ENCODE measurements around the gene TTLL11.
"Not testable (repeated sequence)": the region's sequence is repeated elsewhere in the genome, so short reads cannot be mapped to it uniquely, and the experiment has no call there.

TTLL11 gene

GRCh38 chr9:121895818-121896544 lies 197.1 kb downstream of the TTLL11 start:
- Histone ChIP-seq H3K27me3 (no peaks in the 10 kb centered on the region), H3K9ac (no peak overlapping the region), H3K36me3 (no peaks in the 10 kb centered on the region), H3K27ac (no peak overlapping the region), H3K4me1 (peaks cover 0 to 17% (median 8%) of the 10 kb centered on the region in 10 experiments; a peak in 12 of 20 replicates), H3K4me3 (no peak overlapping the region), H3K9me3 (replicated peaks in 1 of 11) (peaks cover 13 to 18% (median 16%) of the 10 kb centered on the region in 11 experiments), H3K4me2 (no peak overlapping the region), H4K20me1 (no peaks in the 10 kb centered on the region)
- TF ChIP-seq Cebpa-rat (IDR thresholded peaks at IDR 0.05), result no peak

GRCh38 chr9:121895358-121895757 lies 197.8 kb downstream of the TTLL11 start:
- no peaks in the 10 kb centered on the region for H3K27me3 ChIP-seq
- H3K9ac ChIP-seq, result no peak overlapping the region
- no peak overlapping the region for H3K27ac ChIP-seq
- TF ChIP-seq Cebpa-rat (IDR thresholded peaks at IDR 0.05), result no peak
- H3K36me3 ChIP-seq, result no peaks in the 10 kb centered on the region
- H3K4me1 ChIP-seq, result peaks cover 0 to 17% (median 8%) of the 10 kb centered on the region in 10 experiments; a peak in 12 of 20 replicates
- H3K9me3 ChIP-seq (replicated peaks in 1 of 11), result peaks cover 7 to 12% (median 10%) of the 10 kb centered on the region in 11 experiments
- no peak overlapping the region for H3K4me2 ChIP-seq
- H3K4me3 ChIP-seq, result no peak overlapping the region
- no peaks in the 10 kb centered on the region for H4K20me1 ChIP-seq

- H3K9me3 ChIP-seq (replicated peaks in 1 of 11); H3K27me3 ChIP-seq; H3K9ac ChIP-seq; H3K27ac ChIP-seq; H3K4me2 ChIP-seq; H3K36me3 ChIP-seq; H3K4me3 ChIP-seq; H4K20me1 ChIP-seq: not testable (repeated sequence)
- peaks cover 0 to 17% (median 8%) of the 10 kb centered on the region in 10 experiments; a peak in 12 of 20 replicates for H3K4me1 ChIP-seq
Observed at GRCh38 chr9:121894380-121894779, 198.7 kb downstream of the TTLL11 start.

- Histone ChIP-seq H3K4me1 (peaks cover 0 to 17% (median 9%) of the 10 kb centered on the region in 10 experiments; a peak in 14 of 20 replicates), H3K27me3 (no peaks in the 10 kb centered on the region), H3K4me2 (no peak overlapping the region), H3K9ac (no peak overlapping the region), H3K27ac (no peak overlapping the region), H3K36me3 (no peaks in the 10 kb centered on the region), H4K20me1 (no peaks in the 10 kb centered on the region), H3K4me3 (no peak overlapping the region), H3K9me3 (replicated peaks in 1 of 11) (0 out of 22 replicates have a peak, but pooled peaks cover 0 to 3% (median 0%) of the 10 kb centered on the region in 11 experiments)
- no peak for TF ChIP-seq Cebpa-rat (IDR thresholded peaks at IDR 0.05)
Observed at GRCh38 chr9:121893786-121894185, 199.3 kb downstream of the TTLL11 start.

- peaks cover 0 to 2% (median 0%) of the 10 kb centered on the region in 11 experiments; a peak in 1 of 22 replicates for H4K20me1 ChIP-seq
- H3K4me2 ChIP-seq, result no peak overlapping the region
- H3K27me3 ChIP-seq, result no peaks in the 10 kb centered on the region
- no peaks in the 10 kb centered on the region for H3K36me3 ChIP-seq
- H3K4me1 ChIP-seq, result peaks cover 4 to 19% (median 13%) of the 10 kb centered on the region in 10 experiments
- no peak overlapping the region for H3K27ac ChIP-seq
- no peak overlapping the region for H3K9ac ChIP-seq
- no peak overlapping the region for H3K4me3 ChIP-seq
- no peak for TF ChIP-seq Cebpa-rat (IDR thresholded peaks at IDR 0.05)
- 0 out of 22 replicates have a peak, but pooled peaks cover 0 to 3% (median 0%) of the 10 kb centered on the region in 11 experiments for H3K9me3 ChIP-seq (replicated peaks in 1 of 11)
Observed at GRCh38 chr9:121892706-121893105, 200.4 kb downstream of the TTLL11 start.

- H3K4me1 ChIP-seq, result peaks cover 7 to 33% (median 31%) of the 10 kb centered on the region in 10 experiments
- H4K20me1 ChIP-seq, result peaks cover 0 to 10% (median 0%) of the 10 kb centered on the region in 11 experiments; a peak in 2 of 22 replicates
- 0 out of 22 replicates have a peak, but pooled peaks cover 0 to 3% (median 0%) of the 10 kb centered on the region in 11 experiments for H3K9me3 ChIP-seq (replicated peaks in 1 of 11)
- H3K9ac ChIP-seq, result no peak overlapping the region
- H3K4me3 ChIP-seq, result no peak overlapping the region
- H3K4me2 ChIP-seq, result no peak overlapping the region
- no peaks in the 10 kb centered on the region for H3K27me3 ChIP-seq
- no peaks in the 10 kb centered on the region for H3K36me3 ChIP-seq
- no peak overlapping the region for H3K27ac ChIP-seq
- no peak for TF ChIP-seq Cebpa-rat (IDR thresholded peaks at IDR 0.05)
Observed at GRCh38 chr9:121890746-121891145, 202.4 kb downstream of the TTLL11 start.

- no peaks in the 10 kb centered on the region for H3K27me3 ChIP-seq
- H3K4me3 ChIP-seq, result no peak overlapping the region
- no peak overlapping the region for H3K9ac ChIP-seq
- no peaks in the 10 kb centered on the region for H3K9me3 ChIP-seq (replicated peaks in 1 of 11)
- no peak for TF ChIP-seq Cebpa-rat (IDR thresholded peaks at IDR 0.05)
- no peak overlapping the region for H3K27ac ChIP-seq
- H3K4me1 ChIP-seq, result peaks cover 11 to 39% (median 38%) of the 10 kb centered on the region in 10 experiments
- peaks cover 0 to 10% (median 0%) of the 10 kb centered on the region in 11 experiments; a peak in 2 of 22 replicates for H4K20me1 ChIP-seq
- no peak overlapping the region for H3K4me2 ChIP-seq
- H3K36me3 ChIP-seq, result no peaks in the 10 kb centered on the region
Observed at GRCh38 chr9:121889990-121890563, 203.0 kb downstream of the TTLL11 start.

GRCh38 chr9:121888438-121888775 lies 204.7 kb downstream of the TTLL11 start:
- Histone ChIP-seq H3K27ac (0 out of 22 replicates have a peak overlapping the region, but pooled peaks of 1 of the 11 experiments have one; percentile 24), H3K36me3 (no peaks in the 10 kb centered on the region), H3K4me2 (peak overlapping the region in 10 of 11 experiments; percentile 51 to 89 (median 80); a peak in 20 of 22 replicates), H3K4me1 (peaks cover 28 to 56% (median 54%) of the 10 kb centered on the region in 10 experiments), H3K9me3 (replicated peaks in 1 of 11) (no peaks in the 10 kb centered on the region), H3K27me3 (no peaks in the 10 kb centered on the region), H3K4me3 (no peak overlapping the region), H4K20me1 (peaks cover 0 to 19% (median 0%) of the 10 kb centered on the region in 11 experiments; a peak in 2 of 22 replicates), H3K9ac (no peak overlapping the region)
- no peak for TF ChIP-seq Cebpa-rat (IDR thresholded peaks at IDR 0.05)

Data from BLaER1 treated with 17β-estradiol and CSF1 and Interleukin-3, amounts not matched to agents 10 nM and 100 nM (cell line).